Measurements from ENCODE around the gene CRYGN.

CRYGN gene

GRCh38 chr7:151439855-151440798 lies at the start of gene CRYGN:
Gene CRYGN, minus strand, starts transcription at chr7:151440141. Its CDS starts 224 bp downstream, at chr7:151439917.
- no peak for DNase-seq

- no peak for DNase-seq
Observed at GRCh38 chr7:151489498-151489897, 49.6 kb upstream of the CRYGN start.

GRCh38 chr7:151488096-151488495 lies 48.2 kb upstream of the CRYGN start:
- DNase-seq = no peak

GRCh38 chr7:151487228-151487627 lies 47.3 kb upstream of the CRYGN start:
- no peak for DNase-seq

- no peak for DNase-seq
Observed at GRCh38 chr7:151486074-151486473, 46.1 kb upstream of the CRYGN start.

- DNase-seq = no peak
Observed at GRCh38 chr7:151484971-151485707, 45.2 kb upstream of the CRYGN start.

GRCh38 chr7:151483711-151483983 lies 43.7 kb upstream of the CRYGN start:
- DNase-seq = no peak

- DNase-seq = no peak
Observed at GRCh38 chr7:151482883-151483710, 43.2 kb upstream of the CRYGN start.

- DNase-seq = no peak
Observed at GRCh38 chr7:151481650-151482505, 41.9 kb upstream of the CRYGN start.

GRCh38 chr7:151477867-151478266 lies 37.9 kb upstream of the CRYGN start:
- no peak for DNase-seq

GRCh38 chr7:151472644-151473380 lies 32.9 kb upstream of the CRYGN start:
- no peak for DNase-seq

GRCh38 chr7:151470711-151471110 lies 30.8 kb upstream of the CRYGN start:
- DNase-seq = no peak

- no peak for DNase-seq
Observed at GRCh38 chr7:151469281-151469680, 29.3 kb upstream of the CRYGN start.

GRCh38 chr7:151468217-151469018 lies 28.5 kb upstream of the CRYGN start:
- no peak for DNase-seq

GRCh38 chr7:151465169-151465568 lies 25.2 kb upstream of the CRYGN start:
- no peak for DNase-seq

- no peak for DNase-seq
Observed at GRCh38 chr7:151462306-151462779, 22.4 kb upstream of the CRYGN start.

GRCh38 chr7:151461942-151462230 lies 21.9 kb upstream of the CRYGN start:
- DNase-seq = no peak

GRCh38 chr7:151461096-151461941 lies 21.4 kb upstream of the CRYGN start:
- DNase-seq = no peak

- DNase-seq = no peak
Observed at GRCh38 chr7:151460474-151460855, 20.5 kb upstream of the CRYGN start.

All from NCI-H2029 treated with DMSO at 0.1 percent for 48 hours (cell line).